ENCODE measurements around the gene DNAJB2. TPM values are rescaled to one million over a fixed set of nuclear protein-coding genes. Genes with fewer than 3 reads are reported as not detected.

The DNAJB2 gene
- total RNA-seq, 6 experiments from 2014 or later = 32.6 to 52.1 (median 39.9) TPM

- Histone ChIP-seq H3K4me1 (peaks cover 0 to 2% (median 0%) of the 10 kb centered on the region in 4 donors), H3K4me3 (peak overlapping the region; percentile 56 to 59 (median 57)), H3K27ac (peak overlapping the region in 2 of 3 donors; percentile 40 to 63), H3K27me3 (no peaks in the 10 kb centered on the region), H3K9me3 (no peaks in the 10 kb centered on the region), H3K36me3 (no peaks in the 10 kb centered on the region)
- DNase-seq (peak; percentile 92 to 93 (median 92)), ATAC-seq (peak; percentile 96 to 98 (median 96))
- WGBS (ENCODE audit: insufficient coverage, low coverage, low lambda C conversion rate, missing lambda C conversion rate) = 11% methylated on average over 16 of the region's 67 CpGs
- TF ChIP-seq CTCF (IDR thresholded peaks at IDR 0.05) (peak; percentile 99 to 100 (median 99)), POLR2A (IDR thresholded peaks at IDR 0.05) (peak; percentile 49)
- intact Hi-C loops (cut with DNase I) = loop anchor here in 1 of 2 donors (5.0 to 10.0 kb wide), 3 partner anchors 70 to 270 kb away; partner anchors contain the start of genes ANKZF1, ATG9A and NHEJ1
These were observed 15.5 kb downstream of the DNAJB2 start for GRCh38 chr2:219294356-219295351.

- Histone ChIP-seq H3K4me1 (peaks cover 0 to 2% (median 0%) of the 10 kb centered on the region in 4 donors), H3K27ac (no peak overlapping the region), H3K4me3 (no peak overlapping the region), H3K9me3 (no peaks in the 10 kb centered on the region), H3K36me3 (no peaks in the 10 kb centered on the region), H3K27me3 (no peaks in the 10 kb centered on the region)
- no peak for DNase-seq
- no peak for ATAC-seq
- intact Hi-C loops (cut with DNase I) = loop anchor here in 1 of 2 donors (5.0 to 10.0 kb wide), 3 partner anchors 71 to 271 kb away; partner anchors contain the start of genes ANKZF1, ATG9A and NHEJ1
- 87% methylated on average over 10 of the region's 14 CpGs for WGBS (ENCODE audit: insufficient coverage, low coverage, low lambda C conversion rate, missing lambda C conversion rate)
- TF ChIP-seq CTCF (IDR thresholded peaks at IDR 0.05) = no peak
- no peak for TF ChIP-seq POLR2A (IDR thresholded peaks at IDR 0.05)
These were observed 17.0 kb downstream of the DNAJB2 start for GRCh38 chr2:219296142-219296541.

GRCh38 chr2:219296631-219297391, 17.6 kb downstream of the DNAJB2 start:
- Histone ChIP-seq H3K4me1 (peaks cover 0 to 2% (median 0%) of the 10 kb centered on the region in 4 donors), H3K27ac (no peak overlapping the region), H3K9me3 (no peaks in the 10 kb centered on the region), H3K4me3 (no peak overlapping the region), H3K36me3 (no peaks in the 10 kb centered on the region), H3K27me3 (no peaks in the 10 kb centered on the region)
- TF ChIP-seq POLR2A (IDR thresholded peaks at IDR 0.05) = no peak
- TF ChIP-seq CTCF (IDR thresholded peaks at IDR 0.05) = no peak
- DNase-seq (peak in 1 of 3 donors; percentile 49), ATAC-seq (no peak)
- WGBS (ENCODE audit: insufficient coverage, low coverage, low lambda C conversion rate, missing lambda C conversion rate) = 70% methylated on average over 2 of the region's 25 CpGs
- intact Hi-C loops (cut with DNase I) = loop anchor here in 1 of 2 donors (5.0 to 10.0 kb wide), 3 partner anchors 72 to 272 kb away; partner anchors contain the start of genes ANKZF1, ATG9A and NHEJ1

GRCh38 chr2:219297766-219298456, 18.7 kb downstream of the DNAJB2 start:
- TF ChIP-seq POLR2A (IDR thresholded peaks at IDR 0.05) (no peak), CTCF (IDR thresholded peaks at IDR 0.05) (no peak)
- Histone ChIP-seq H3K4me1 (peaks cover 0 to 2% (median 0%) of the 10 kb centered on the region in 4 donors), H3K9me3 (no peaks in the 10 kb centered on the region), H3K36me3 (no peaks in the 10 kb centered on the region), H3K27me3 (no peaks in the 10 kb centered on the region), H3K4me3 (no peak overlapping the region), H3K27ac (no peak overlapping the region)
- intact Hi-C loops (cut with DNase I) = loop anchor here in 1 of 2 donors (5.0 to 10.0 kb wide), 3 partner anchors 73 to 273 kb away; partner anchors contain the start of genes ANKZF1, ATG9A and NHEJ1
- DNase-seq = no peak
- no peak for ATAC-seq
- 78% methylated on average over 9 of the region's 14 CpGs for WGBS (ENCODE audit: insufficient coverage, low coverage, low lambda C conversion rate, missing lambda C conversion rate)
